GM21576 (cell line): Measurements from ENCODE around the gene LRRC3B.
A peak's percentile ranks its signal among the peaks of the same experiment; 100 is the strongest.

Experiments
- ATAC-seq: cut with Tn5 transposase; IDR thresholded peaks from one replicate; pipeline ENCODE4 v1.9.1; 2021; ENCODE audit warnings: mild to moderate bottlenecking, moderate library complexity; ENCODE audit not compliant: unreplicated experiment

LRRC3B gene

GRCh38 chr3:26704736-26705135, 82.2 kb downstream of the LRRC3B start:
- no peak for ATAC-seq

- no peak for ATAC-seq
Observed at GRCh38 chr3:26708501-26708900, 85.9 kb downstream of the LRRC3B start.

- ATAC-seq = peak; percentile 68
Observed at GRCh38 chr3:26712211-26713026, 89.8 kb downstream of the LRRC3B start.

GRCh38 chr3:26713091-26713490, 90.5 kb downstream of the LRRC3B start:
- no peak for ATAC-seq

GRCh38 chr3:26714485-26714884, 91.9 kb downstream of the LRRC3B start:
- ATAC-seq = no peak

GRCh38 chr3:26715431-26715830, 92.9 kb downstream of the LRRC3B start:
- no peak for ATAC-seq

- ATAC-seq = no peak
Observed at GRCh38 chr3:26718315-26718714, 95.7 kb downstream of the LRRC3B start.

- no peak for ATAC-seq
Observed at GRCh38 chr3:26719134-26719533, 96.6 kb downstream of the LRRC3B start.

GRCh38 chr3:26721047-26721446, 98.5 kb downstream of the LRRC3B start:
- no peak for ATAC-seq

- ATAC-seq = no peak
Observed at GRCh38 chr3:26731843-26732242, 109.3 kb downstream of the LRRC3B start.

- no peak for ATAC-seq
Observed at GRCh38 chr3:26750263-26750662, 127.7 kb downstream of the LRRC3B start.

- ATAC-seq = no peak
Observed at GRCh38 chr3:26752466-26752865, 129.9 kb downstream of the LRRC3B start.

GRCh38 chr3:26753095-26753494, 130.5 kb downstream of the LRRC3B start:
- no peak for ATAC-seq

- no peak for ATAC-seq
Observed at GRCh38 chr3:26757978-26758377, 135.4 kb downstream of the LRRC3B start.
